PC-3 (cell line): Measurements from ENCODE around the gene LNX1.

Experiments
- CTCF ChIP-seq: fragments of 300-600 bp; sonication (generic); conservative IDR thresholded peaks from 2 replicates; pipeline ENCODE4 v1.5.1; 2017; ENCODE audit warnings: antibody characterized with exemption, low read depth, mild to moderate bottlenecking, low read length
- EZH2 ChIP-seq: fragments of 300-600 bp; sonication (generic); IDR thresholded peaks from one replicate; pipeline ENCODE4 v1.6.1; 2017; ENCODE audit warnings: antibody characterized with exemption, mild to moderate bottlenecking, low read length; ENCODE audit not compliant: unreplicated experiment
- EZH2phosphoT487 ChIP-seq: fragments of 300-600 bp; sonication (generic); IDR thresholded peaks from 2 replicates; pipeline ENCODE4 v1.6.1; 2018; ENCODE audit warnings: mild to moderate bottlenecking, antibody characterized with exemption, low read length, borderline replicate concordance

DNA sequence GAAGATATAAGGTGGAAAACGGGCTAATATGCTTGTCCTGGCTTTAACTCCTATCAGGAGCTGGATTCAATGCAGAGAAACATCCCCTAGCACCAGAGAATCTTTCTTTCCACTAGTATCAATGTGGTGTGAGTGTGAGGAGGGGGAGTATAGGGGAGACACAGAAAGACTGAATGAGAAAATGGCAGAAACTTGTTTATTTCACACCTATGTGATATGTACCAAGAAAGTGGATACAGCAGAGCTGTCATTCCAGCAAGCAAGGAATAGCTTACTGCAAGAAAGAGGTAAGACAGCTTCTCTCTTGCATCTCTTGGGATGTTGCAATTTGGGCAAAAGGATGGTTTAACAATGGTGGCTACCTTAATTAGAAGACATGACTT is 105.6 kb downstream of the LNX1 start:
- TF ChIP-seq CTCF (no peak), EZH2 (no peak), EZH2phosphoT487 (no peak)
